ENCODE results near the gene INPP4B.

- TF ChIP-seq CTCF (IDR thresholded peaks at IDR 0.05; ENCODE audit: low read depth, low read length): no peak
- no peak for TF ChIP-seq POLR2A (IDR thresholded peaks at IDR 0.05; ENCODE audit: extremely low read depth, insufficient read length)
- TF ChIP-seq MAX (IDR thresholded peaks at IDR 0.05; ENCODE audit: low read depth, low read length): no peak
- no peak for TF ChIP-seq MYC (IDR thresholded peaks at IDR 0.05; ENCODE audit: low read depth, low read length)
Observed at GRCh38 chr4:142309772-142310171, 536.3 kb downstream of the INPP4B start.

Measured in NB4 (cell line).